Uterus (tissue), 2 donors: ENCODE results near the gene ABCG2.

Experiments
- CTCF ChIP-seq, 4 experiments: fragments of 200-600 bp in 2 of 4; fragments of 450-650 bp in 2 of 4; sonication (generic) in 2 of 4; IDR thresholded peaks; one replicate each; pipeline ENCODE4 v1.5.1; 2016 to 2019; ENCODE audit warnings: antibody characterized with exemption in 4 of 4, mild to moderate bottlenecking in 2 of 4, moderate library complexity in 1 of 4
- POLR2A ChIP-seq, 2 donors: fragments of 450-650 bp; IDR thresholded peaks; one replicate each; pipeline ENCODE4 v1.6.1; 2016; ENCODE audit warnings: antibody characterized with exemption in 2 of 2, mild to moderate bottlenecking in 1 of 2, moderate library complexity in 1 of 2

GRCh38 chr4:88130003-88130402, 28.4 kb downstream of the ABCG2 start:
- no peak for TF ChIP-seq CTCF (IDR thresholded peaks at IDR 0.05)
- no peak for TF ChIP-seq POLR2A (IDR thresholded peaks at IDR 0.05)
